Mucosa of rectum (tissue), 2 donors: ENCODE data around the gene FMNL3.

Experiments
- H3K27ac ChIP-seq, 2 donors: one replicate each; pipeline ENCODE4 v1.7.0; 2013; ENCODE audit warnings: inconsistent platforms in 2 of 2, low read depth in 2 of 2, low read length in 2 of 2
- H3K27me3 ChIP-seq, 2 donors: one replicate each; pipeline ENCODE4 v1.7.0; 2013; ENCODE audit warnings: low read length in 2 of 2; ENCODE audit not compliant: control insufficient read depth in 2 of 2, insufficient read depth in 2 of 2
- H3K36me3 ChIP-seq, 2 donors: one replicate each; pipeline ENCODE4 v1.7.0; 2013; ENCODE audit warnings: low read length in 2 of 2; ENCODE audit not compliant: control insufficient read depth in 2 of 2, insufficient read depth in 2 of 2
- H3K4me1 ChIP-seq, 2 donors: one replicate each; pipeline ENCODE4 v1.7.0; 2013; ENCODE audit warnings: low read length in 2 of 2, mild to moderate bottlenecking in 1 of 2; ENCODE audit not compliant: control insufficient read depth in 2 of 2, insufficient read depth in 2 of 2
- H3K4me3 ChIP-seq, 2 donors: one replicate each; pipeline ENCODE4 v1.7.0; 2013; ENCODE audit warnings: low read length in 2 of 2
- H3K9ac ChIP-seq, 2 donors: one replicate each; pipeline ENCODE4 v1.7.0; 2013; ENCODE audit warnings: low read length in 2 of 2, low read depth in 1 of 2, mild to moderate bottlenecking in 1 of 2
- H3K9me3 ChIP-seq, 2 donors: one replicate each; pipeline ENCODE4 v1.7.0; 2013; ENCODE audit warnings: low read length in 2 of 2; ENCODE audit not compliant: control insufficient read depth in 2 of 2
- donor health status: healthy.
- donor health status: Normal muscosa, but diverticular disease.

Gene FMNL3

DNA sequence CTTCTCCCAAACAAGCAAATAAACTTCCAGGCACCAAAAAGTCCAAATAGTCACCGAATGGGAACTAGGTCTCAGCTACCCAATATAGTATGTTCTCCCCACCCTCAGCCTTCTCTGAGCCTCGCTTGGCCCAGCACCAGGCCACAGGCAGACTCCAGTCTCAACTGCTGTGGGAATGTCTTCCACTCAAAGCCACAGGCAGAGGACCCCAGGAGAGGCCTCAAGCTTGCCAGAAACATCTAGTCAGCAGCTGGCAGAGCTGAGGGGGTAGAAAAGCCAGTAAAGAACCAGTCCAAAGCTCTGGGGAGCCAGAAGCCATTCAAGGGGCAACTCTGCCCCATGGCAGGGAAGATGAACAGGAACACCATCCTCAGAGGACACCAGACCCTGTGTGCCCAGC, 41.8 kb downstream of the FMNL3 start:
- Histone ChIP-seq H3K27me3 (no peaks in the 10 kb centered on the region), H3K36me3 (no peaks in the 10 kb centered on the region), H3K4me3 (no peak overlapping the region), H3K9me3 (no peaks in the 10 kb centered on the region), H3K9ac (no peak overlapping the region), H3K27ac (no peak overlapping the region), H3K4me1 (peaks cover 14 to 29% of the 10 kb centered on the region in 2 donors)

DNA sequence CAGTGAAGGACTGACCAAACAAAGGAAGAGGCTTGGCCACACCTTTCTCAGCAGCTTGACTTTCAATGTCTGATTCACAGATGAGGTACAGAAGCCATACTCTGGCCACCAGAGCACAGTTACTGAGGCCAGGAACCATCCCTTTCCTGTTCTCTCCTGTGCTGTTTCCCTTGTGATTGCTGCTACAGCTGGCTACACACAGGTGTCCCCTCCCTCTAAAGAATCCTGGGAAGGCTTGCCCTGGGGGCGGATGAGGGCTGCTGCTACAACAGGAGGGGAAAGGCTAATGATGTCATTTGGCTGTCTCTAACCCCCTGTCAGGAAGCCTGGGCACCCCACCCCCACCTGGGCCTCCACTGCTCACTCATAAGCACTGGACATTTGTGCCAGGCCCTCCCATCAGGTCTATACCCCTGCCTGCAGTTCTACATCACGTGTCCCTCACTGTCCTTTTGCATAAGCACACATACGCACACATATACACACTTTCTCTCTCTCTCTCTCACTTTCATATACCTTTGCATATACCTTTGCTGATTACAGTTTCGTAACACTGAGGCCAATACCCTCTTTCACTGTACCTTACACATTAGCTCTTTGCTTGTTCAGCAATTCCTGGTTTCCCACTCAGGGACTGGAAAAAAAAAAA, 42.5 kb downstream of the FMNL3 start:
- Histone ChIP-seq H3K9ac (no peak overlapping the region), H3K4me3 (no peak overlapping the region), H3K9me3 (no peaks in the 10 kb centered on the region), H3K4me1 (peaks cover 14 to 29% of the 10 kb centered on the region in 2 donors), H3K27me3 (no peaks in the 10 kb centered on the region), H3K27ac (peak overlapping the region in 1 of 2 donors; percentile 18), H3K36me3 (no peaks in the 10 kb centered on the region)

DNA sequence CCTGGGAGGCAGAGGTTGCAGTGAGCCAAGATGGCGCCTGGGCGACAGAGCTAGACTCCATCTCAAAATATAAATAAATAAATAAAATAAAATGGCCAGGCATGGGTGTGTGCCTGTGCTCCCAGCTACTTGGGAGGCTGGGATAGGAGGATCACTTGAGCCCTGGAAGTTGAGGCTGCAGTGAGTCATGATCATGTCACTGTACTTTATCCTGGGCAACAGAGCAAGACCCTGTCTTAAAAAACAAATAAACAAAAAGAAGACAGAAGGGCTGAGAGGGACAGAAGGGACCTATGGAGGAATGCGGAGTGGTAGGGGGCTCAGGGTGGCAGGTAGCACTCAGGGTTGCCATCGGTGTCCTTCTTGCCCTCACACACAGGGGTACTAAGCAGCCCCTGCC, 43.0 kb downstream of the FMNL3 start:
- no peaks in the 10 kb centered on the region for H3K9me3 ChIP-seq
- no peaks in the 10 kb centered on the region for H3K27me3 ChIP-seq
- H3K27ac ChIP-seq: peak overlapping the region in 1 of 2 donors; percentile 18
- H3K4me3 ChIP-seq: no peak overlapping the region
- H3K4me1 ChIP-seq: peaks cover 14 to 29% of the 10 kb centered on the region in 2 donors
- no peak overlapping the region for H3K9ac ChIP-seq
- H3K36me3 ChIP-seq: no peaks in the 10 kb centered on the region

GRCh38 chr12:49662998-49663843, 44.0 kb downstream of the FMNL3 start:
- Histone ChIP-seq H3K9me3 (no peaks in the 10 kb centered on the region), H3K36me3 (no peaks in the 10 kb centered on the region), H3K4me1 (peaks cover 14 to 29% of the 10 kb centered on the region in 2 donors), H3K4me3 (peak overlapping the region in 1 of 2 donors; percentile 46), H3K27me3 (no peaks in the 10 kb centered on the region), H3K9ac (no peak overlapping the region), H3K27ac (peak overlapping the region; percentile 56 to 75)

DNA sequence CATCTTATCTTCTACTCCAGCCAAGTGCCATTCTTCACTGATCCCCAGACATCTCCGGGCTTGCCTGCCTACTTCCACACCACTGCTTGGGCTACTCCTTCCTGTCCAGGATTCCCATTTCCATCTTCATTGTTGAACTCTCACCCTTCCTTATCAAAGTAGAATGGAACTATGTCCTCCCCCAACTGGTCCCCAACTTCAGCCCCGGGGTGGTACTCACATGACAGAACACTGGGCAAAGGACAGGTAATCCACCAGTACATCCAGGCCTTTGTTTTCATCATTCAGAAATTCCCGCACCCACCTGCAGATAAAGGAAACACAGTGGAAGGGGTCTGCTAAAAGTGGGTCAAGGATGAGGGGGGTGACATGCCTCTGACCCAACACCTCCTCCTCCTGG, 45.5 kb downstream of the FMNL3 start:
- Histone ChIP-seq H3K4me1 (peaks cover 14 to 29% of the 10 kb centered on the region in 2 donors), H3K9me3 (no peaks in the 10 kb centered on the region), H3K4me3 (no peak overlapping the region), H3K27me3 (no peaks in the 10 kb centered on the region), H3K36me3 (peaks cover 0 to 1% of the 10 kb centered on the region in 2 donors), H3K27ac (no peak overlapping the region), H3K9ac (no peak overlapping the region)

DNA sequence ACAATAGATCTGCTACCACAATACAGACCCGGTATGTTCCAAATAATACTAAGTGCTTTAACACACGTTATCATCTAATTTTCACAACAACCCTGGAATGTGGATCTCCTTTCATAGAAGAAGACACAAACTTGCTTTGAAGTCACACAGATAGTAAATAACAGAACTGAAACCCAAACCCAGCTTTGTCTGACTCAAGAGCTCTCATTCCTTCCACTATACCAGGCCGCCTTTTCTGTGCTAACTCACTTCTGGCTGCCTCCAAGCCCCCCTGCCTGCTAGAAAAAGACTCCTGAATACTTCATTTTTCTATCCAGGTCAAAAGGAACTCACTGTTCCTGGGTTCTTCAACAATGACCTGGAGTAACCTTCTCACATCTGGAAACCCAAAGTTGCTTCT, 46.0 kb downstream of the FMNL3 start:
- Histone ChIP-seq H3K4me1 (peaks cover 14 to 29% of the 10 kb centered on the region in 2 donors), H3K9me3 (no peaks in the 10 kb centered on the region), H3K36me3 (peaks cover 0 to 5% of the 10 kb centered on the region in 2 donors), H3K9ac (no peak overlapping the region), H3K4me3 (no peak overlapping the region), H3K27me3 (no peaks in the 10 kb centered on the region), H3K27ac (no peak overlapping the region)

DNA sequence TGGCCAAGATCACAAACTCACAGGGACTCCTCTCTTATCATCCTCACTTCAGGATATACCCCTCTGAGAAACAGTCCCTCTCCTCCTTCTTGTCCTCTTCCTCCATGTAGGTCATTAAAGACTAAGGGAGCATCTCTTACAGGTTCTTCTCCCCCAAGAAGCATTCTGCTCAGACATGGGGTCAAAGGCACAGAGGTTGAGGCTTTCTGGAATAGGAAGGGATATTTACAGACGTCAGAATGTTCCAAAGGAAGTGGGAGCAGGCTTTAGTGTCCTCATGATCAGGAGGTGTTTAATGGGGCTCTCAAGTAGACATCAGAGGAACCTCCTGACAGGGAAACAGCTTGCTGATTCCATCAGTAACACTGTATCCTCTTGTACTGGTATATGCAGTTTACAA, 47.5 kb downstream of the FMNL3 start:
- Histone ChIP-seq H3K4me1 (peaks cover 14 to 22% of the 10 kb centered on the region in 2 donors), H3K27ac (no peak overlapping the region), H3K9ac (no peak overlapping the region)

DNA sequence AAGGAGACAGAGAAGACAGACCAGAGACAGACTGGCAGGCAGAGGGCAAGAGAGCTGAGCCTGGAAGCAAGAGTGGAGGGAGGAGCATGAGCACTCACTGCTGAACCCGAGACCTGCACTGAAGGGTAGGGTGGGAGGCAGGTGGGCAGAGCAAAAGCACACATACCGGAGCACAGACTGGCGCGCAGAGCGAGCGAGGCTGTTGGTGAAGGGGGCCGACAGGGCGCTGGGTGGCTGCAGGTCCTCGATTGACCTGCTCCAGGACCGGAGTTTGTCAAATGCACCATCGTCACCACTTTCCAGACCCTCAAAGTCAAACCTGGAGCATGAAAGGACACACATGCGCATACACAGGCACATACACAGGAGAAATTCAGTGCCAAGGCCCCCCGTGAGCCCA, 48.9 kb downstream of the FMNL3 start:
- H3K36me3 ChIP-seq: peaks cover 2 to 15% of the 10 kb centered on the region in 2 donors
- H3K4me3 ChIP-seq: no peak overlapping the region
- H3K9me3 ChIP-seq: no peaks in the 10 kb centered on the region
- peaks cover 9 to 14% of the 10 kb centered on the region in 2 donors for H3K4me1 ChIP-seq
- no peaks in the 10 kb centered on the region for H3K27me3 ChIP-seq
- H3K9ac ChIP-seq: no peak overlapping the region
- no peak overlapping the region for H3K27ac ChIP-seq

More for the DNA sequence above, 47.5 kb downstream of the FMNL3 start:
- Histone ChIP-seq H3K9me3 (no peaks in the 10 kb centered on the region), H3K36me3 (peaks cover 0 to 5% of the 10 kb centered on the region in 2 donors), H3K27me3 (no peaks in the 10 kb centered on the region), H3K4me3 (no peak overlapping the region)

DNA sequence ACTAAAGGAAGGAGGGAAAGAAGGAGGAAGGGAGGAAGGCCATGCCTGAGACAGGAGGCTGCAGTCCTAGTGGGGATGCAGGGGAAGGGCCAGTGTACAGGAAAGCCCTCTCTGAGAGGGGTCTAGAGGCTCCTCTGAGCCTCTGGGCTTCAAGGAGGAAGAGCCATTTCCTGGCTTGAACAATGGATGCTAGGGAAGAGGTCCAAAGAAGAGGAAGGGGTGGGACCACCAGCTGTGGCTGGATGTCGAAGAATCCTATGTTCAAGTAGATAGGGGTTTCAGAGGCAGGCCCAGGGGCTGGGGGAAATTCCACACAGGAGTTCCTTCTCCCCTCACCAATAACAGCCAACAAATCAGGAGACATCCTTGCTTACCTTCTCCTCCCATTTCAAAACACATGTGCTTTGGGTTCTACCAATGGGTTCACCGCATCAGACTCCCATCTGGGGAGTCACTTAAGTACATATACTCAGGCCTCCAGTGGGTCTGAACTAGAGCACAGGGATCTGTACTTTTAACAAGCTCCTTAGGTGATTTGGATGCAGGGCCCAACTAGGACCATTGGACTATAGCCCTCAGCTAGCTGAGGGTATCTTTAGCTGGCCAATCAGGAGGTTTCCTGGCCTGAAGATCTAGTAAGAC, 51.5 kb downstream of the FMNL3 start:
- H3K27ac ChIP-seq: no peak overlapping the region
- peaks cover 2 to 18% of the 10 kb centered on the region in 2 donors for H3K36me3 ChIP-seq
- no peaks in the 10 kb centered on the region for H3K27me3 ChIP-seq
- H3K4me3 ChIP-seq: no peak overlapping the region
- H3K9me3 ChIP-seq: no peaks in the 10 kb centered on the region
- no peak overlapping the region for H3K9ac ChIP-seq
- peaks cover 0 to 3% of the 10 kb centered on the region in 2 donors for H3K4me1 ChIP-seq

DNA sequence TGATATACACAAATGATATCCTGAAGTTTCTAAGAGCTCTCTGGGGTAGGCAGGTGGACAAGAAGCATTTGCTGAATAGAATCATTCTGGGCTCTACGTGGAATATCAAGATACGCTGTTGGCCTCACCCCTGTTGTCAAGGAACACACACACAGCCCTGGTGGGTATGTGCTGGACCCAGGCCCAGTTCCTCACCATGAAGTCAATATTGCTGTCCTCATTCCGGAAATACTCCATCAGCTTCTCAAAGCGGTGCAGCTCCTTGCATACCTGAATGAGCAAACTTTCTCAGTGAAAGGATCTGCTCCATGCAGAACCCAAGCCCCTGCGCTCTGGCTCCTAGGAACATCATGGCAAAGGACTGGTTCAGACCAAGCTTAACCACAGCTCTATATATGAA, 52.5 kb downstream of the FMNL3 start:
- H3K27me3 ChIP-seq: no peaks in the 10 kb centered on the region
- peaks cover 2 to 22% of the 10 kb centered on the region in 2 donors for H3K36me3 ChIP-seq
- H3K9me3 ChIP-seq: no peaks in the 10 kb centered on the region
- no peak overlapping the region for H3K27ac ChIP-seq
- H3K9ac ChIP-seq: no peak overlapping the region
- no peaks in the 10 kb centered on the region for H3K4me1 ChIP-seq
- no peak overlapping the region for H3K4me3 ChIP-seq
